ENCODE results near the gene UBALD1.

DNA sequence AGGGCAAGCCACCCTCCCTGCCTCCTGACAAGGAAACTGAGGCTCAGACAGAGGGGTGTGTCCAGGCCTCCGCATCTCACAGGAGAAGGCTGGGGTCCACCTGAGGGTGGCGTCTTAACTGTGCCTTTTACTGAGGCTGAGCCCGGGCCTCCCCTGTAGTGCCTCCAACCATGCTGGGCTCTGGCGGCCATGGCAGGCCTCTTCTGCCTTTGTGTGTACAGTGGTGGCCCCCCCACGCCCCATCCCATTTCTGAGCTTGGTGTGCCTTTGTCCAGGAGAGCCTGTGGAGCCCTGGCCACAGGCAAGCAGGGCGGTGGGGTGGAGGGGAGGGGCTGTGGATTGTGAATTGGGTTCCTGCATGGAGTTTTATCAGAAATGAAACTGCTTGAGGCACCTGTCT lies 41.1 kb upstream of the UBALD1 start:
- TF ChIP-seq, protein P1, sequence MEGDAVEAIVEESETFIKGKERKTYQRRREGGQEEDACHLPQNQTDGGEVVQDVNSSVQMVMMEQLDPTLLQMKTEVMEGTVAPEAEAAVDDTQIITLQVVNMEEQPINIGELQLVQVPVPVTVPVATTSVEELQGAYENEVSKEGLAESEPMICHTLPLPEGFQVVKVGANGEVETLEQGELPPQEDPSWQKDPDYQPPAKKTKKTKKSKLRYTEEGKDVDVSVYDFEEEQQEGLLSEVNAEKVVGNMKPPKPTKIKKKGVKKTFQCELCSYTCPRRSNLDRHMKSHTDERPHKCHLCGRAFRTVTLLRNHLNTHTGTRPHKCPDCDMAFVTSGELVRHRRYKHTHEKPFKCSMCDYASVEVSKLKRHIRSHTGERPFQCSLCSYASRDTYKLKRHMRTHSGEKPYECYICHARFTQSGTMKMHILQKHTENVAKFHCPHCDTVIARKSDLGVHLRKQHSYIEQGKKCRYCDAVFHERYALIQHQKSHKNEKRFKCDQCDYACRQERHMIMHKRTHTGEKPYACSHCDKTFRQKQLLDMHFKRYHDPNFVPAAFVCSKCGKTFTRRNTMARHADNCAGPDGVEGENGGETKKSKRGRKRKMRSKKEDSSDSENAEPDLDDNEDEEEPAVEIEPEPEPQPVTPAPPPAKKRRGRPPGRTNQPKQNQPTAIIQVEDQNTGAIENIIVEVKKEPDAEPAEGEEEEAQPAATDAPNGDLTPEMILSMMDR (IDR thresholded peaks at IDR 0.05), result no peak
- no peak for TF ChIP-seq POLR2A (IDR thresholded peaks at IDR 0.05)
